Vagina (tissue), 2 donors: Measurements from ENCODE around the gene SLU7.

Experiments
- POLR2AphosphoS5 ChIP-seq, 2 donors: sonication (generic); formaldehyde crosslinking; IDR thresholded peaks; one replicate each; pipeline ENCODE4 v1.9.0; 2017; ENCODE audit warnings: antibody characterized with exemption in 2 of 2, mild to moderate bottlenecking in 2 of 2, low read depth in 1 of 2; ENCODE audit not compliant: insufficient read depth in 1 of 2
- TF ChIP-seq, protein P1 (sequence below), 3 experiments: fragments of 450-650 bp in 2 of 3; fragments of 200-600 bp in 1 of 3; sonication (generic) in 1 of 3; IDR thresholded peaks; one replicate each; pipeline ENCODE4 v1.5.1; 2017 to 2019; ENCODE audit warnings: antibody characterized with exemption in 3 of 3, mild to moderate bottlenecking in 2 of 3, moderate library complexity in 2 of 3

DNA sequence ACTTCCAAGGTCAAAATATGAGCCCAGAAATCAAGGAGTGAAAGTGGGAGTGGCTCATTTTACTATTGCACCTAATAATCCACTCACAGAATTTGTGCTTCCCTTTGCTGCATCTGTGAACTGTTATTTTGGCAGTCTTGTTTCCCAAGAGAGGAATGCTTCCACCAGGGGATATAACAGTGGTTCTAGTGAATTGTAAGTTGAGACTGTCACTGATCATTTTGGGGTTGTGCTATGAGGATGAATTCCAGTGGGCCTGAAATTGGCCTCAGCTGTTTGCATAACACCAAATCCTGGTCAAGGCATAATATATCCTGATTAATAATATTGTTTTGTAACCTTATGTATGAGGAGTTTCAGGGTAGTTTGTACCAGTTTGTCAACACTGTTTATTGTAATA is 33.4 kb downstream of the SLU7 start:
- TF ChIP-seq POLR2AphosphoS5 (IDR thresholded peaks at IDR 0.05; ENCODE audit: insufficient read depth in 1 of 2, low read depth in 1 of 2) = no peak
- TF ChIP-seq, protein P1, sequence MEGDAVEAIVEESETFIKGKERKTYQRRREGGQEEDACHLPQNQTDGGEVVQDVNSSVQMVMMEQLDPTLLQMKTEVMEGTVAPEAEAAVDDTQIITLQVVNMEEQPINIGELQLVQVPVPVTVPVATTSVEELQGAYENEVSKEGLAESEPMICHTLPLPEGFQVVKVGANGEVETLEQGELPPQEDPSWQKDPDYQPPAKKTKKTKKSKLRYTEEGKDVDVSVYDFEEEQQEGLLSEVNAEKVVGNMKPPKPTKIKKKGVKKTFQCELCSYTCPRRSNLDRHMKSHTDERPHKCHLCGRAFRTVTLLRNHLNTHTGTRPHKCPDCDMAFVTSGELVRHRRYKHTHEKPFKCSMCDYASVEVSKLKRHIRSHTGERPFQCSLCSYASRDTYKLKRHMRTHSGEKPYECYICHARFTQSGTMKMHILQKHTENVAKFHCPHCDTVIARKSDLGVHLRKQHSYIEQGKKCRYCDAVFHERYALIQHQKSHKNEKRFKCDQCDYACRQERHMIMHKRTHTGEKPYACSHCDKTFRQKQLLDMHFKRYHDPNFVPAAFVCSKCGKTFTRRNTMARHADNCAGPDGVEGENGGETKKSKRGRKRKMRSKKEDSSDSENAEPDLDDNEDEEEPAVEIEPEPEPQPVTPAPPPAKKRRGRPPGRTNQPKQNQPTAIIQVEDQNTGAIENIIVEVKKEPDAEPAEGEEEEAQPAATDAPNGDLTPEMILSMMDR (IDR thresholded peaks at IDR 0.05) = no peak
